Body of pancreas (tissue), 4 donors: ENCODE data around the gene RBMS3. TPM values are rescaled to one million over a fixed set of nuclear protein-coding genes. Genes with fewer than 3 reads are reported as not detected.
"Not testable (repeated sequence)": the region's sequence is repeated elsewhere in the genome, so short reads cannot be mapped to it uniquely, and the experiment has no call there.

ENCODE experiments used
- ATAC-seq: fragments of 150-250 bp; one replicate; pipeline ENCODE4 v1.9.1; 2016
- DNase-seq, 4 donors: peaks; one replicate each; pipeline ENCODE4 v3.0.0-alpha.2; 2019
- H3K27ac ChIP-seq, 4 donors: fragments of 200-600 bp; sonication (generic); 1 replicate in 3 of 4; 2 replicates in 1 of 4; pipeline versions ENCODE4 v1.5.1 to v1.6.1; 2016 to 2019; ENCODE audit warnings: mild to moderate bottlenecking in 1 of 4, mixed read lengths in 1 of 4, moderate library complexity in 1 of 4
- H3K27me3 ChIP-seq, 2 donors: fragments of 200-600 bp; sonication (generic); one replicate each; pipeline ENCODE4 v1.6.0; 2016; ENCODE audit warnings: mild to moderate bottlenecking in 1 of 2
- H3K36me3 ChIP-seq, 2 donors: fragments of 200-600 bp; sonication (generic); replicated peaks in 1 of 2; 2 replicates each; pipeline ENCODE4 v1.5.1; 2016; ENCODE audit warnings: low read depth in 2 of 2; ENCODE audit not compliant: insufficient read depth in 1 of 2
- H3K4me1 ChIP-seq: fragments of 200-600 bp; sonication (generic); one replicate; pipeline ENCODE4 v1.6.0; 2016
- H3K4me3 ChIP-seq, 2 donors: fragments of 200-600 bp; sonication (generic); 1 replicate in 1 of 2; 2 replicates in 1 of 2; pipeline ENCODE4 v1.5.1; 2016 to 2019
- H3K9me3 ChIP-seq, 3 donors: fragments of 200-600 bp; sonication (generic); 1 replicate in 2 of 3; 2 replicates in 1 of 3; pipeline ENCODE4 v1.5.1; 2016
- CTCF ChIP-seq, 7 experiments: fragments of 450-650 bp in 4 of 7; fragments of 200-600 bp in 3 of 7; sonication (generic) in 3 of 7; IDR thresholded peaks; one replicate each; pipeline ENCODE4 v1.5.1; 2016 to 2019; ENCODE audit warnings: antibody characterized with exemption in 7 of 7
- POLR2A ChIP-seq, 3 donors: fragments of 450-650 bp; IDR thresholded peaks; one replicate each; pipeline ENCODE4 v1.6.1; 2016; ENCODE audit warnings: antibody characterized with exemption in 3 of 3, mild to moderate bottlenecking in 2 of 3
- WGBS, 2 donors: methylation state at CpG; one replicate each; pipeline ENCODE4 v1.1.5; 2017; 5-methylcytosine and 5-hydroxymethylcytosine counted together
- intact Hi-C: fragments of 100-400 bp; cut with DNase I; formaldehyde crosslinking; loops from one replicate; pipeline ENCODE4 v1.15.1; 2023
- total RNA-seq, 2 donors: library from RNA; depleted of rRNA; stranded (reverse); fragments of >200 nt; gene quantifications; one replicate each; pipeline ENCODE4 v1.1.0, GENCODE V29; 2016

Gene RBMS3
- total RNA-seq, 2 donors from 2014 or later, result 17.4 to 29.7 TPM

GRCh38 chr3:30024466-30024865 is 743.6 kb downstream of the RBMS3 start:
- no peaks in the 10 kb centered on the region for H3K36me3 ChIP-seq
- no peaks in the 10 kb centered on the region for H3K9me3 ChIP-seq
- TF ChIP-seq POLR2A (IDR thresholded peaks at IDR 0.05) (no peak), CTCF (IDR thresholded peaks at IDR 0.05) (no peak)
- H3K27ac ChIP-seq, result no peak overlapping the region
- ATAC-seq (no peak), DNase-seq (no peak)
- no peaks in the 10 kb centered on the region for H3K27me3 ChIP-seq
- H3K4me1 ChIP-seq, result no peaks in the 10 kb centered on the region
- 56 to 68% methylated on average over 4 of the region's 4 CpGs for WGBS, 2 donors
- H3K4me3 ChIP-seq, result no peak overlapping the region
- intact Hi-C loops, result no loop called here

DNA sequence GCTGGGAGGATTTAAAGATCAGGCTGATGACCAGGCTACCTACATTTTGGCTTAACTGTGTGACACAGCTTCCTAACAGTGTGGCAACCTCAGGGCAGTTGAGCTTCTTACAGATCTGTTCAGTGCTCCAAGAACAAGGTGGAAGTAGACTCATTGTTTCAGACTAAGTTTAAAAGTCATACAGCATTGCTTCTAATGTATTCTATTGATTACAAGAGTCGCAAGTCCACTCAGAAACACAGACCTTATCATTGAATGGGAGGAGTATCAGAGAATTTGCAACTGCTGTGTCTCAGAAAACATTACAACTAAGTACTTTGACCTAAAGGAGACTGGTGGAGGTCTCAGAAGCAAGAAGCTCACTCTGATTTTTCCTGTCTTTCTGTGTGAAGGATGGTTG is 746.0 kb downstream of the RBMS3 start:
- 50 to 58% methylated on average over 1 of the region's 1 CpG for WGBS, 2 donors
- H3K9me3 ChIP-seq, result no peaks in the 10 kb centered on the region
- no peaks in the 10 kb centered on the region for H3K36me3 ChIP-seq
- intact Hi-C loops, result no loop called here
- TF ChIP-seq CTCF (IDR thresholded peaks at IDR 0.05) (no peak), POLR2A (IDR thresholded peaks at IDR 0.05) (no peak)
- no peaks in the 10 kb centered on the region for H3K27me3 ChIP-seq
- no peak overlapping the region for H3K4me3 ChIP-seq
- DNase-seq (no peak), ATAC-seq (no peak)
- no peak overlapping the region for H3K27ac ChIP-seq
- no peaks in the 10 kb centered on the region for H3K4me1 ChIP-seq

DNA sequence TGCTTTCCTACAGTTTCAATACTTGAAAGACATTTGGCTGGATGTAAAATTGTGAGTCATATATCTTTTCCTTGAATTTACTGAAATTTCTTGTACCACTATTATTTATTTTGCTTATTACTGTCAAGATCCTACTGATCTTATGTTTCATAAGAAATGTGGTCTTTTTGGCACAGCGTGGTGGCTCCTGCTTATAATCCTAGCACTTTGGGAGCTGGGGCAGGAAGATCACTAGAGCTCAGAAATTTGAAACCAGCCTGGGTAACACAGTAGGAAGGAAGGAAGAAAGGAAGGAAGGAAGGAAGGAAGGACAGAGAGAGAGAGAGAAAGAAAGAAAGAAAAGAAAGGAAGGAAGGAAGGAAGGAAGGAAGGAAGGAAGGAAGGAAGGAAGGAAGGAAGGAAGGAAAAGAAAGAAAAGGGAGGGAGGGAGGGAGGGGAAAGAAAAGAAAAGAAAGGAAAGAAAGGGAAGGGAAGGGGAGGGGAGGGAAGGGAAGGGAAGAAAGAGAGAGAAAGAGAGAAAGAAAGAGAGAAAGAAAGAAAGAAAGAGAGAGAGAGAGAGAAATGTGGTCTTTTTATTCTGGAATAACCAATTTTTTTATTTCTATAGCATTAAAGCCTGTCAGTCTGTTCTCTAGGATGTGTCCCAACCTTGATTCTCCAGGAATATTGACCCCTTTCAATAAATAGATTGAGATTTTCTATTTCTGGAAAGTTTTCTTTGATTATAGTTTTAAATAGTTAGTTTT is 753.5 kb downstream of the RBMS3 start:
- H3K27me3 ChIP-seq, result no peaks in the 10 kb centered on the region
- no peaks in the 10 kb centered on the region for H3K36me3 ChIP-seq
- intact Hi-C loops, result no loop called here
- no peak for DNase-seq
- no peak overlapping the region for H3K27ac ChIP-seq
- H3K4me1 ChIP-seq, result no peaks in the 10 kb centered on the region
- ATAC-seq, result no peak
- H3K9me3 ChIP-seq, result no peaks in the 10 kb centered on the region
- TF ChIP-seq POLR2A (IDR thresholded peaks at IDR 0.05) (no peak), CTCF (IDR thresholded peaks at IDR 0.05) (no peak)
- WGBS, 2 donors, result 67 to 86% methylated on average over 1 of the region's 1 CpG
- no peak overlapping the region for H3K4me3 ChIP-seq

GRCh38 chr3:30035935-30036567 is 755.2 kb downstream of the RBMS3 start:
- no peak for DNase-seq
- H3K9me3 ChIP-seq, result no peaks in the 10 kb centered on the region
- intact Hi-C loops, result no loop called here
- TF ChIP-seq POLR2A (IDR thresholded peaks at IDR 0.05), result no peak
- no peak overlapping the region for H3K4me3 ChIP-seq
- H3K4me1 ChIP-seq, result no peaks in the 10 kb centered on the region
- no peak for ATAC-seq
- WGBS, 2 donors, result 68 to 82% methylated on average over 4 of the region's 4 CpGs
- no peaks in the 10 kb centered on the region for H3K36me3 ChIP-seq
- H3K27me3 ChIP-seq, result no peaks in the 10 kb centered on the region
- H3K27ac ChIP-seq, result no peak overlapping the region

GRCh38 chr3:30040126-30040525 is 759.3 kb downstream of the RBMS3 start:
- no peak for TF ChIP-seq POLR2A (IDR thresholded peaks at IDR 0.05)
- TF ChIP-seq CTCF (IDR thresholded peaks at IDR 0.05), result no peak
- 72 to 77% methylated on average over 4 of the region's 4 CpGs for WGBS, 2 donors
- no peaks in the 10 kb centered on the region for H3K4me1 ChIP-seq
- H3K4me3 ChIP-seq, result no peak overlapping the region
- no peaks in the 10 kb centered on the region for H3K9me3 ChIP-seq
- no peak for ATAC-seq
- intact Hi-C loops, result no loop called here
- H3K27ac ChIP-seq, result no peak overlapping the region
- no peak for DNase-seq
- H3K36me3 ChIP-seq, result no peaks in the 10 kb centered on the region
- no peaks in the 10 kb centered on the region for H3K27me3 ChIP-seq

GRCh38 chr3:30041481-30041880 is 760.6 kb downstream of the RBMS3 start:
- ATAC-seq, H3K27ac ChIP-seq, H3K27me3 ChIP-seq, H3K36me3 ChIP-seq, intact Hi-C loops, H3K4me3 ChIP-seq, DNase-seq, H3K9me3 ChIP-seq, H3K4me1 ChIP-seq: not testable (repeated sequence)
- WGBS, 2 donors, result 20 to 33% methylated on average over 3 of the region's 3 CpGs
